ENCODE data around the gene WDR35.
"Not testable (repeated sequence)": the region's sequence is repeated elsewhere in the genome, so short reads cannot be mapped to it uniquely, and the experiment has no call there.

The WDR35 gene

DNA sequence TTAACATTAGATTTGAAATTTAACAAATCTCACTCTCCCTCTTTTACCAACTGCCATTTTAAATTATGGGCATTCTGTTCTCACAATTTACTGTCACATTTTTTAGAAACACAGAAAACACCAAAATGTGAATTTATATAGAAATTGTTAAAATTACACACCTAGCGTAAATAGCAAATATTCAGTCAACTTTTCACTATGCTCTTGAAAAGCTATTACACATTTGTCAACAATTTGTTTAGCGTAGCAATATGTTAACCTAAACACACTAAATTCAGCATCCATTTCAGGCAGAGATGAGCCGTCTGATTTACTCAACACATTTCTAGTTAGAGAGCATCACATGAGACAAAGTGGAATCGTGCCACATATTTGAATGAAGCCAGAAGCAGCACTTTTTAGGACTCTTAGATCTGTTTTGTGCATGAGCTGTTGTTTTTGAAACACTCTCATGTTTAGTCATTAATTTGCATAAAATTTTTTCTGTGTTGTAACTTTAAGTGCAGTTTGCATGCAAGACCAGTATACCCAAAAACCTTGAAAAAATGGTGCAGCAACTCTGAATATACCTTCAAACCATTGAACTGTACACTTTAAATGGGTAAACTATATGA, 96.3 kb downstream of the WDR35 start:
- ATAC-seq = peak; percentile 25 to 62

DNA sequence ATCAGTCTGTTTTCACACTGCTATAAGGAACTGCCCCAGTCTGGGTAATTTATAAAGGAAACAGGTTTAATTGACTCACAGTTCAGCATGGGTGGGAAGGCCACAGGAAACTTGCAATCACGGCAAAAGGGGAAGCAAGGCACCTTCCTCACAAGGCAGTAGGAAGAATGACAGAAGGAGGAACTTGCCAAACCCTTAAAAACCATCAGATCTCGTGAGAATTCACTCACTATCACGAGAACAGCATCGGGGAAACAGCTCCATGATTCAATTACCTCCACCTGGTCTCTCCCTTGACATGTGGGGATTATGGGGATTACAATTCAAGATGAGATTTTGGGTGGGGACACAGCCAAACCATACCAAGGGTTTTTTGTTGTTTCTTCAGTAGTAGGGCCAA, 97.9 kb downstream of the WDR35 start:
- ATAC-seq = not testable (repeated sequence)

DNA sequence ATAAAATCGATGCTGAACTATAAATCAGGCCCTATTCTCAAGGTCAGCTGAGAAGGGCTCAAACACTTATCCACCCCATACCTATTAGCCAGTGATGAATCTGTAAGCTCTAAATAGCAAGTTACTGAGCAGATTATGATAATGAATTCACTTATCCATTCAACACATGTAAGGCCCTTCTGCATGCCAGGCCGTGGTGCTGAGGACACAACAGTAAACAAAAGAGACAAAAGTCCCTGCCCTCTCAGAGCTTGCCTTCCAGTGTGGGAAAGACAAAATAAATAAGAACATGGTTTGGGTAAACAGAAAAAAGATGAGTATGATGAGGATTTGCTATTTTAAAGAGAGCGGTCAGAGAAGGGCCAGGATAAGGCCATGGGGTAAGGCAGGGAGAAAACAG, 99.8 kb downstream of the WDR35 start:
- no peak for ATAC-seq

DNA sequence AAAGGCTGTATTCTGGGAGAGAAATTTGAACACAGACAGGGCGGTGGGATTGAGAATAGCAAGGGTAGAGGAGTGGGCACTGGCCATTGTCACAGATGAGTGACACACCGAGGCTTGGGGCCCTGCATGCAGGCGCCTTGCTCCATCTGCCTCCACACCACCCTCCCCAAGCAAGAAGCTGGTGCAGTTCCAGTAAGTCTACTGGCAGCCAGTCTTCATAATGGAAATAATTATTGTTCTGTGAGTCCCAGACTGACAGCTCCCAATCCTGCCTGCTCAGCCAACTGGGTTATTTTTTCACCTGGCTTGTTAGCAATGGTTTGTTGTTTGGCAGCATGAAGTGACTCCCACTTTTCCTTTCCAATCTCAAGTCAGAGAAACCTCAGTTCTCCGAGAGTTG, 101.1 kb downstream of the WDR35 start:
- no peak for ATAC-seq

DNA sequence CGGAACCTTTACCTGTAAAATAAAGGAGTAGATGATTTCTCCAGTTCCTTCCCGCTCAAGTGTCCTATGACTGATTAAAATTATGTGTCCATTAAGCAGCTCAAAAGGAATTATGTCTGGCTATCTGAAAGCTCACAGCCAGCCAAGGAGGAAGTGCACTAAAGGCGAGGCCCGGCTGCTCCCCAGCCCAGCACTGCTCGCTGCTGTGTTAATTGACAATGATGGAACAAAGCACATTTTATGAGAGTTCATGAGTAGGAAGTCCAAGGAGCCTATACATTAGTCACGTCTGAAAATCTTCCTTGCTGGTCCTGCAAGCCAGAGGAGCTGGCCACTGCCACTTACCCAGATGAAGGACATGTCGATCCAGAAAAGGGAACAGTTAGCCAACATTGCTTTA, 102.4 kb downstream of the WDR35 start:
- ATAC-seq = no peak

DNA sequence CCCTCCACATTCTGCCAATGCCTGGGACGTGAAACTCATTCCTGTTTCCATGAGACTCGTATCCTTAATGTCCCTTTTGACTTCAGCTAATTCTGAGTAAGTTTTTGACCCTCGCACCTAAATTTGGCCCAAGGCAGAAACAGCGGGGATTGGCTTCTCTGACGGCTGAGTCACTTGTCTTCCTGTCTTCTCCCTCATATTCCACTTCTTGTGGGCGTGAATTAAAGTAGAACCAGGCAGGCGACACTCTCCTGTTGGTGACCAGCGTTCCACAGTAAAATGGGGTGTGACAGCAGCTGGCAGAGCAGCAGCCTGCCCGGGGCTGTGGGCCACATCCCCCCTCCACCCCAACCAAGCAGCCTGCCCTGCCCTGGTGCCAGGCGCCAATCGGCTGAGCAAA, 103.6 kb downstream of the WDR35 start:
- ATAC-seq = no peak

DNA sequence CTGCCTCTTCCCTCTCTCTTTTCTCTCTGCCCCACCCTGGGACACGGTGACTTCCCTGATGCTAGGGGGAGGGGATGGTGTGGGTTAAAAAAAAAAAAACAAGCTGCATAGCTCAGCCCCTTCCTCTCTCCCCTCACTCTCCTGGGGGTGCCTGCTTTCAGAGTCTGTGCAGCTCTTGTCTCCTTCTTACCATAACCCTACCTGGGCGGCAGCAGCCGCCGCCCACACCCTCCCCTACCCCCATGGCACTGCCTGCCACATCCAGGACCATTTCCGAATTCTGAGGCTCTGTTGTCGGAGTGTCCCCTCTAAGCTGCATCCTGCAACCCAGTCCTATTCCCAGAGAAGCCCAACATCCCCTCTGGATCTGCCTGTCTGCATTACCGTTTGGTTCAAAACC, 104.1 kb downstream of the WDR35 start:
- ATAC-seq = no peak

DNA sequence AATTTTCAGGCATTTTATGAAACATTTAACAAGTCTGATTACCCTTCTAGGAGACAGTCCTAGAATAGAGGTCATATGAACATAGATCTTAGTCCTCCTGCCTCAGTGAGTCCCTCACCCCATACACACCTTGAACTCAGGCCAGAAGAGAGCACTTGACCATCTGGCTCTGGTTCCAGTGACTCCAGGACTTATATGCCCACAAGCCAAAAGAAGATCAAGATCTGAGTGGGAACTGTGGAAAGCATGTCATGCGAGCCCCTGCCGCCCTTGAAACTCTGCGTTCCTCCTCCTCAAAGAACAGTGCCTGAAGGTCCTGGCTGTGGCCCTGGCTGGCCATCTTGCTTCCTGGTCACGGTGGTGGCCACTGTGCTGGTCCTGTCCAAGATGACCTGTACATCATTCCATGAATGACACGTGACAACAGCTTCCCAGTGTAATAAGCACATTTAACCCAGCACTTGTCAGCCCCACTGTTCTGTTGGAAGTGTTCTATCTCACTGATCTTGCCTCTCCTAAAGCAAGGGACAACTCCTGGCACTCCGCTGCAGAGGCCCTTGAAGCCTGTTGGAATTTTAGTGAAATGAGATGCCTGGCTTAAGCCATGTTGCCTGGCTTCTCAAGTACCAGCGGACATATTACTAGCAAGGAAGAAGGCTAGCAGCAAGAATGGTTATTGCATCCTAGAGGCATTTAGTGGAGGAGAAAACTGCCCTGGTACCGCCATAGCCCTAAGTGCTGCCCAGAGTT, 105.8 kb downstream of the WDR35 start:
- no peak for ATAC-seq

DNA sequence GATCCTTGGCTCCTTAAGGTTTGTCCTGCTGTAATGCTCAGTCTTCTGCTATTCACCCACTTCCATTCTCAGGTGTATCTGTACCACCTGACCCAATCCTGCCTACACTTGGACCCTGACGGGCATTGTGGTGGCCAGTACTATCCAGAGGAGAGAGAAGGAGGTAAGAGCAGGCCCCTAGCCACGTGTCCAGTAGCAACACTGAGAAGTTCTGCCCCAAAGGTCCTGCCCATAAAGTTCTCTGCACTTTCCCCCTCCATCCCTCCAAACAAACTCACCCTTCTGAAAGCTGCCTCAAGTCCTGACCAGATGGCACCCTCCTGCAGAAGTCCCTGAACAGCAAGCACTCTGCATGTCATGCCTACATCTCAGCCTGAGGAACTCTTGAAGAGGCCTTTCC, 106.4 kb downstream of the WDR35 start:
- ATAC-seq = no peak

DNA sequence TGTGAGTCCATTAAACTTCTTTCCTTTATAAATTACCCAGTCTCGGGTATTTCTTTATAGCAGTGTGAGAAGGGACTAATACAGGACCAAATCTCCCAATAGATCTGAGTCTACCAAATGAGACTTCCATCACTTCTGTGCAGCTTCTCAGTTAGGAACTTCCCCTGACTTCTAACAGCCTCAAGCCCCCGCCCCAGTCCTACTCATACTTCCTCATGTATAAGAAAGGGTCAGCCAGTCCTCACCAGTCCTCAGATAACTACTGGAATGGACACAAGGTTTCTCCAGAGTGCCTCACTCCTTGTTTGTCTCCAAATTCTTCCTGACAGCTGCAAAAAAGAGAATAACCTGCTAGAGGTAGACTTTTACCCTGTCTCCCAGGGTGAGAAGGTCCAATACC, 107.6 kb downstream of the WDR35 start:
- no peak for ATAC-seq

DNA sequence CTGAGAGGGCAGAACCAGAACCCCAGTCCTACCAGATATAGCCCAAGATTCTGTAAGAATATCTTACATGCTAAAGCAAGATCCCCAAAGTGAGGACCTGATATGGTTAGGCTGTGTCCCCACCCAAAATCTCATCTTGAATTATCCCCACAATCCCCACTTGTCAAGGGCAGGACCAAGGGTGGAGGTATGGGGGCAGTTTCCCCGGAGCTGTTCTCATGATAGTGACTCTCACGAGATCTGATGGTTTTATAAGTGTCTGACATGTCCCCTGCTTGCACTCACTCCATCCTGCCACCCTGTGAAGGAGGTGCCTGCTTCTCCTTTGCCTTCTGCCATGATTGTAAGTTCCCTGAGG, 108.0 kb downstream of the WDR35 start:
- ATAC-seq = no peak

DNA sequence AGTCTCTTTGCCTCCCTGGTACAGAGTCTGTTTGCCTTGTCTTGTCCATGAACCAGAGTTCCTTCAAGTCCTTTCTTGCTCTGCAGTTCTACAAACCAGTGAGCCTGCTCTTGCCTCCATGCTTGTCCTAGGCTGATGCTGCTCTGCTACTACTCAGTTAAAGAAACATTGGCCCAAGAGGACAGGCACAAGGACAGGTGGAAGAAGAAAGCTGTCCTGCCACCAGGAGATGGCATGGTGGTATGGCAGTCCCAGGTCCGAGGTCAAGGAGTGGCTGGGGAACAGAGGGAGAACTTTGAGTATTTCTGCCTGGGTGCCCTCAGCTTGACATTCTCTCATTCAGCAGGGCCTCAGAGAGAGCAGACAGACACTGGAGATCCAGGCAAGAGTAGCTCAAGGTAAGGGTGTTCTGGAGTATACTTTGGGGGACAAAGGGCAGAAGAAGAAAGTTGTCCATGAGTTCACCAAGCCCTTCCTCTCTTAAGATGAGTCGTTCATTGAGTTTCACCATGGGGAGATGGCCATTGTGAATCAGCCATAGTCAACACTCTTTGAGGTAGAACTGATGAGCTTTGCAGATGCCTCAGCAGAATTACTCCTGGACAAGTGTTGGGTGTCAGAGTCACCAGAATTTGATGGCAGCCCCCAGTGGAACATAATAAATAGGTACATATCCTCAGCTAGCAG, 108.5 kb downstream of the WDR35 start:
- ATAC-seq = no peak

DNA sequence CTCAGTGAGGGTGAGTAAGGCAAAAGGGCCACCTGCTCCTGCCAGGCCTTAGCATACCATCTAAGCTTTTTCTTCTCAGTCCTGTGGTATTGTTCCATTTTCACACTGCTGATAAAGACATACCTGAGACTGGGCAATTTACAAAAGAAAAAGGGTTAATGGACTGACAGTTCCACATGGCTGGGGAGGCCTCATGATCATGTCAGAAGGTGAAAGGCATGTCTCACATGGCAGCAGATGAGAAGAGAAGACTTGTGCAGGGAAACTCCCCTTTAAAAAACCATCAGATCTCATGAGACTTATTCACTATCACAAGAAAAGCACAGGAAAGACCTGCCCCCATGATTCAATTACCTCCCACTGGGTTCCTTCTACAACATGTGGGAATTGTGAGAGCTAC, 109.7 kb downstream of the WDR35 start:
- not testable (repeated sequence) for ATAC-seq

DNA sequence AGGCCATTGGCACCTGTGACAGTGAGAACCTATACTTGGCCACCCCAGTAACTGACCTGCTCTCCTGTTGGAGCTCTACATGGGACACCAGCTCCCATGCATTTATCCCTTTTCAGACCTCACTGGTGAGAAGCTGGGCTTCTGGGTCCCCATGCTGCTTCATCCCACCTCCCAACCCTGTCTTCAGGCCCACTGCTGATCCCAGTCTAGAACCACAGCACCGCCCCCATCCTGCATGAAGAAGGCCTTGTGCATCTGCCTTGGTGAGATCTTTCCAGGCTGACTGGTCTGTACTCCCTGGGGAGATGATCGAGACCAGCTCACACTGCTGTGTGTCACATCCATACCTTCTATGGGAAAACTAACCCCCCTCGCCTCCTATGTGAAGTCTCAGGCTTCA, 110.8 kb downstream of the WDR35 start:
- ATAC-seq = no peak

DNA sequence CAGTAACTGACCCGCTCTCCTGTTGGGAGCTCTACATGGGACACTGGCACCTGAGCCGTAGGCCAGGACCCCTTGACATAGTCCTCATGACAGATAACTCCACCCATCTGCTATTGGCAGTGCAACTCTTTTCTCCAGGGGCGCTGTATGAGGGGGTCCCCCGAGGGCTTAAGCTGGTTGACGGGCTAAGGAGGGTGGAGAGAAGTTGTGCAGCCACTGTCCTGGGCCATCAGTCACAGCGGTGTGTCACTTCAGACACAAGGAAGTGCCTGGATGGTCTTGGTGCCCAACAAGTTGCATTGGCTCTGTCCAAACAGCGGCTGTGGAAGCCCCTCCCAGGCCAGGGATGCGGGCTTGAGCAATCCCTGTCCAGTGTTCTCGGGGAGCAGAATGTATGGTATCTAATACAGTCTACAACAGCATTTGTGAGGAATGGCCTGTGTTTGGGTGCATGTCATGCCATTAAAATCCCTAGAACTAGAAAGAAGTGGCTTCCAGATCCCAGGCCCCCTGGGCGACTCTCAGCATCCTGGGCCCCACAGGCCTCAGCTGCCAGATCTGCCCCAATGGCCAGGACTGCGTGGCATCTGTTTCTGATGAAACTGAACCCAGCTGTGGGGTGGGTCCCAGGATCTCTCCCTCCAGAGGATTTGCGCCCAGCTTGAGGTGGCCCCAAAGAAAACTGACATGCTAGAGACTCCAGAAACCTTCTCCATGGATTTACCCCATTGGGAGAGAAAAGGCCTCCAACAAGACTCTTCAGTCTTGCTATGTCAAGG, 111.4 kb downstream of the WDR35 start:
- no peak for ATAC-seq

DNA sequence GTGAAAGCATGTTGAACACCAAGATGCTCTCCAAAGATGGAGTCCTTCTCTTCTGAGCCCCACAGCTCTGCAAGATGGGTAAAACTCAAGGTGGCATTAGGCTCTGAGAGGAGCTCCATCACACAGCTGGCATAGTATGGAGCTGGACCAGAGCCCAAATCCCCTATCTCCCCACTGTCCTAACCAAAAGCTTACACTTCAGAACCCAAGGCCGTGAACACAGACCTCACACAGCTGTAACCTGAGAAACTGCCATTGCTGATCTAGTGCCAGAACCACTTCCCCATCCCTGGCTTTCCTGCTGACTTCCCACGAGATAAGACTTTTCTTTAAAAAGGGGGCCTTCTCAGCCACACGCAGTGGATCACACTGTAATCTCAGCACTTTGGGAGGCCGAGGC, 113.2 kb downstream of the WDR35 start:
- ATAC-seq = no peak

DNA sequence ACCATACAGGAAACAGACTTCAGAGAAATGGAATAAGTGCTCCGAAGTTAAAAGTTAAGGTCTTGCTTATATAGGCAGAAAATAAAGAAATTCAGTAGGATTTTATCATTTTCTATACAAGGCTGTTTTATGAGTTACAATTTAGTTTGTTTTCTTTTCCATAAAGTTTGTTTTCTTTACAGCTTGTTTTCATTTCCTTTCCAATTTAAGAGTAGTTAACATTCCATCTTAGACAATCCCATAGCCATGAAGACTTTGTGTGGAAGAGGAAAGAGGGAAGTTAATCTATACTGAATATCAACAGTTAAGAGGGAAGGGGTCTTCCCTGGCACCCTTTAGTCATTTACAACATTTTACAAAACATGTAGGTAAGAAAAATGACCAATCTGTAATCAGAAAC, 114.6 kb downstream of the WDR35 start:
- no peak for ATAC-seq

DNA sequence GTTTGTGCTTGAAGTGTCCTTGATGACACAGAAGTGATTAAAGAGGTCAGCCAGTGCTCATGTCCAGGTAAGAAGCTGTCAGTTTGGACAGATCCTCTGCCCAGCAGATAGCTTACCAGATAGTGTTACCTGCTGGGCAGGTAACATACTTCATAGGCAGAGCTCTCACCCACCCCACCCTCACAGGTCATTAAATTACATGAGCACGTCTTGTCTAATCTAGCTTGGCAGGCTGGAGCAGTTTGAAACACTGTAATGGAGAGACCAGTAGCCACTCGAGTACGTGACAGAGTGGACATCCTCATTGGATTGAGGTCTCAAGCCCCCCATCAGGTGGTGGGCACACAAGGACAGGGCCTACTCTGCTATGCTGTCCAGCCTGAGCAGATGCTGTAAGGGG, 115.2 kb downstream of the WDR35 start:
- no peak for ATAC-seq

DNA sequence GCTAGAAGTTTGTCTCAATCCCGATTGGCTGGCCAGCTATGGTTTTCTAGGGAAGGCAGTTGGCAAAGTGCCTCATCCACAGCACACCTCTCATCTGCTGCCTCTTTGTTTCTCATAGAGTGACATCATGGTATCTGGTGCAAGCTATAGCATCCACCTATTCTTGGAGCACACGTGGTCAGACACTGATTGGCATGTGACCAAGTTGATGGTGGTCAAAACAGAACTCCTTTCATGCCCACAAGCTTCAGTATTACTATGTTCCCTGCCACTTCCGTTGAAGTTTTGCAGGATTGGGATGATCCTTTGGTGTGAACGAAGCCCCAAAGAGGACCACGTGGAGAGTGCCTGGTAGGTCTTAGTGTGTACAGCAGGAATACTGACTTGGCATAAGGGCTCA, 116.9 kb downstream of the WDR35 start:
- ATAC-seq = no peak

DNA sequence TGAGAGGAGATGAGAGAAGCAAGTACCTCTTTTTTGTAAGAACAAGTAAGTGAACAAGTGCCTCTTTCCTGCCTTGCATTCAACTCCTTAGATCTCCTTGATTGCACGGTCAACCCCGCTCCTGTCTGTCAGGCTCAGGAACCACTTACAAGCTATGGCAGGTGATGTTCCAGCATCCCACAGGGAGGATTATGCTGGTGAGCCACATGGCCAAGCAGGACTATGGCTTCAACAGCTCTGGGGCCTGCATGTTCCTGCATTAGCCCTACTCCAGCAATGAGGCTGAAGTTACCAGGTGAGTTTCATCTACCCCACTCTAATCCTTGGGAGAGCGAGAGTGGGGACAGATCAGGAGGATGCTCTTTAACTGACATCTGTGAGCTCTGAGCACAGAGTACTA, 117.6 kb downstream of the WDR35 start:
- ATAC-seq = no peak

DNA sequence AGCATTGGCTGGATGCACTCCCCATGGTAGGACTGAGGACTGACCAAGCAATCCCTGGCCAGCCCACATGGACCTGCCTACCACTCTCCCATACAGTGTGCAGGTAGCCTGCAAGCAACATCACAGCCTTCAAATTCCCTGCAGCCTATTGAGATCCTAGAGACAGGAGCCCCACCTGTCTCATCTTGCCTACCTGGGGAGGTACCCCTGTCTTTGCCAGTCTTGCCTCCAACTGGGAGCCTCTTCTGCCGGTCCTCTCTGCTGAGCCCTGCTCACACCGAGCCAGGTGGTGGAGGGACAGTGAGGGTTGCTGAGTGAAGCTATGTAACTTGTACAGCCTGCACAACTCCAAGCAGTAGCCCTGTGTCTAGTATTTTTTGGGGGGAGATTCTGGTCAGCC, 118.1 kb downstream of the WDR35 start:
- no peak for ATAC-seq

DNA sequence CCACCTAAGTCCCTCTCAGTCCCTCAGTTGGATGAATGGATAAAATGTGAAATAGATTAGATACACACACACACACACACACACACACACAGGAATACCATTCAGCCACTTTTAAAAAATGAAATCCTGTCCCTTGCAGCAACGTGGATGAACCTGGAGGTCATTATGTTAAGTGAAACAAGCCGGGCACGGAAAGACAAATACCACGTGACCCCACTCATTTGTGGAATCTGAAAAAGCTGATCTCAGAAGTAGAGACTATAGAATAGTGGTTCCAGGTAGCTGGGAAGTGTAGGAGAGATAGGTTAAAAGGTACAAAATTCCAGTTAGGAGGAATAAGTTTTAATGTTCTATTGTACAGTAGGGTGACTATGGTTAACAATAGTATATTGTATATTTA, 119.1 kb downstream of the WDR35 start:
- no peak for ATAC-seq

All from activated CD4-positive, CD25-positive, alpha-beta regulatory T cell treated with anti-CD3 and anti-CD28 coated beads, Interleukin-2, amount 50 U/mL, for 24 hours (primary cell).